Brain microvascular endothelial cell (primary cell): ENCODE measurements around the gene BASP1.

ENCODE experiments used
- DNase-seq: peaks from one replicate; pipeline ENCODE4 v3.0.0-alpha.2; 2020
- H3K27ac ChIP-seq: fragments of 250-450 bp; sonication (Bioruptor Pico); 2 replicates; pipeline ENCODE4 v1.5.1; 2020; ENCODE audit warnings: mild to moderate bottlenecking, moderate library complexity
- H3K27me3 ChIP-seq: fragments of 250-450 bp; sonication (Bioruptor Pico); replicated peaks from 2 replicates; pipeline ENCODE4 v1.5.1; 2020; ENCODE audit warnings: mild to moderate bottlenecking
- H3K36me3 ChIP-seq: fragments of 250-450 bp; sonication (Bioruptor Pico); replicated peaks from 2 replicates; pipeline ENCODE4 v1.5.1; 2020; ENCODE audit warnings: mild to moderate bottlenecking
- H3K4me3 ChIP-seq: 2 replicates; pipeline ENCODE4 v1.5.1; 2011; ENCODE audit warnings: low read depth, mild to moderate bottlenecking, control low read depth, low read length, moderate library complexity
- in situ Hi-C: cut with HindIII; loops from 2 replicates; pipeline ENCODE4 v1.10.0; 2017; ENCODE audit warnings: low sequenced_read_pairs, low pct_ligation_motif_present
- TF ChIP-seq, protein P1 (sequence below): IDR thresholded peaks from 2 replicates; pipeline ENCODE4 v1.5.1; 2011; ENCODE audit warnings: low read depth, mild to moderate bottlenecking, moderate library complexity, low read length, control low read depth, inconsistent platforms; ENCODE audit errors: missing control alignments

Gene BASP1

DNA sequence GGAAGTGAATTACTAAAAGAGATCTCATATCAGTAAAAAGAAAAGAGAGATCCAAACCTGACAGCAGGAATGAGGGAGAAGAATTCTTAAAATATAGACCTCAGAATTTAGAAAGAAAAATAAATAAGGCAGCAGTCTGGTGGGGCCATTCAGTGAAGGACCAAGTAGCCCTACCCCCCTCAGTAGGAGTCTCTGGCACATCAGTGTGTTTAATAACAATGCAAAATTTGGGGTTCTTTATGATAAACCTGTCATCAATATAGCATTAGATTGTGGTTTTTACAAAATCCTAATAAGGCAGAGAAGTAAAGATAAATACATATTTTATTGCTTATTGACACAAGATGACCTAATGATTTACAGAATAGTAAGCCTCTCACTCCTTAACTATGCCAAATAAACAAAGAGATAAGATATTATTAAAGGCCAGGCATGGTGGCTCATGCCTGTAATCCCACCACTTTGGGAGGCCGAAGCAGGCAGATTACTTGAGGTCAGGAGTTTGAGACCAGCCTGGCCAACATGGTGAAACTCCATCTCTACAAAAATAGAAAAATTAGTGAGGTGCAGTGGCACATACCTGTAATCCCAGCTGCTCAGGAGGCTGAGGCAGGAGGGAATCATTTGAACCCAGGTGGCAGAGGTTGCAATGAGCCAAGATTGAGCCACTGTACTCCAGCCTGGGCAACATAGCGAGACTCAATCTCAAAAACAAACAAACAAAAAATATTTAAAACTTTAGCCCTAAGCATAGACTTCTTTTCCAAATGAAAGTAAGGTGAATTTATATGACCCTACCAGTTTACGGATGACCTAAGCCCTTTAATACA, 108.6 kb downstream of the BASP1 start:
- Histone ChIP-seq H3K27ac (no peak overlapping the region), H3K36me3 (no peaks in the 10 kb centered on the region), H3K27me3 (no peaks in the 10 kb centered on the region), H3K4me3 (no peak overlapping the region)
- in situ Hi-C loops = no loop called here
- no peak for DNase-seq
- TF ChIP-seq, protein P1, sequence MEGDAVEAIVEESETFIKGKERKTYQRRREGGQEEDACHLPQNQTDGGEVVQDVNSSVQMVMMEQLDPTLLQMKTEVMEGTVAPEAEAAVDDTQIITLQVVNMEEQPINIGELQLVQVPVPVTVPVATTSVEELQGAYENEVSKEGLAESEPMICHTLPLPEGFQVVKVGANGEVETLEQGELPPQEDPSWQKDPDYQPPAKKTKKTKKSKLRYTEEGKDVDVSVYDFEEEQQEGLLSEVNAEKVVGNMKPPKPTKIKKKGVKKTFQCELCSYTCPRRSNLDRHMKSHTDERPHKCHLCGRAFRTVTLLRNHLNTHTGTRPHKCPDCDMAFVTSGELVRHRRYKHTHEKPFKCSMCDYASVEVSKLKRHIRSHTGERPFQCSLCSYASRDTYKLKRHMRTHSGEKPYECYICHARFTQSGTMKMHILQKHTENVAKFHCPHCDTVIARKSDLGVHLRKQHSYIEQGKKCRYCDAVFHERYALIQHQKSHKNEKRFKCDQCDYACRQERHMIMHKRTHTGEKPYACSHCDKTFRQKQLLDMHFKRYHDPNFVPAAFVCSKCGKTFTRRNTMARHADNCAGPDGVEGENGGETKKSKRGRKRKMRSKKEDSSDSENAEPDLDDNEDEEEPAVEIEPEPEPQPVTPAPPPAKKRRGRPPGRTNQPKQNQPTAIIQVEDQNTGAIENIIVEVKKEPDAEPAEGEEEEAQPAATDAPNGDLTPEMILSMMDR = no peak
